ENCODE data around the gene ADSS1.

DNA sequence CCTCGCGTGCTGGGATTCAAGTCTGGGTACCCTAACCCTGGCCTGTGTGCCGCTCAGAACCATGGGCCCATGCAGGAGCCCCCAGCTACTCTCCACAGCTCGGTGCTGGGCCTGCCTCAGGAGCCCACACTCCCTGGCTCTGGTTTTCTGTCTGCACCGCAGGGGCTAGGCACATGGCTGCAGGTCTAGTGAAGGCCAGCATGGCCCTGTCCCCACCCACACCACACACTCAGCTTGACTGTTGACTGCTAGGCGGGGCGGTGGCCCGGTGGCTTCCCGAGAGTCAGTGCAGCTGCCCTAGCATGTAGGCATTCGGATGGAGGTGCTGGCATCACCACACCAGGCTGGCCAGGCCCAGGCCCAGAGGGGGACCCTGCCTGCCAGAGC, 26.7 kb upstream of the ADSS1 start:
- TF ChIP-seq, protein P1, sequence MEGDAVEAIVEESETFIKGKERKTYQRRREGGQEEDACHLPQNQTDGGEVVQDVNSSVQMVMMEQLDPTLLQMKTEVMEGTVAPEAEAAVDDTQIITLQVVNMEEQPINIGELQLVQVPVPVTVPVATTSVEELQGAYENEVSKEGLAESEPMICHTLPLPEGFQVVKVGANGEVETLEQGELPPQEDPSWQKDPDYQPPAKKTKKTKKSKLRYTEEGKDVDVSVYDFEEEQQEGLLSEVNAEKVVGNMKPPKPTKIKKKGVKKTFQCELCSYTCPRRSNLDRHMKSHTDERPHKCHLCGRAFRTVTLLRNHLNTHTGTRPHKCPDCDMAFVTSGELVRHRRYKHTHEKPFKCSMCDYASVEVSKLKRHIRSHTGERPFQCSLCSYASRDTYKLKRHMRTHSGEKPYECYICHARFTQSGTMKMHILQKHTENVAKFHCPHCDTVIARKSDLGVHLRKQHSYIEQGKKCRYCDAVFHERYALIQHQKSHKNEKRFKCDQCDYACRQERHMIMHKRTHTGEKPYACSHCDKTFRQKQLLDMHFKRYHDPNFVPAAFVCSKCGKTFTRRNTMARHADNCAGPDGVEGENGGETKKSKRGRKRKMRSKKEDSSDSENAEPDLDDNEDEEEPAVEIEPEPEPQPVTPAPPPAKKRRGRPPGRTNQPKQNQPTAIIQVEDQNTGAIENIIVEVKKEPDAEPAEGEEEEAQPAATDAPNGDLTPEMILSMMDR (IDR thresholded peaks at IDR 0.05 in 8 of 11, conservative IDR thresholded peaks at IDR 0.05 in 3 of 11) = no peak
- TF ChIP-seq POLR2AphosphoS5 (IDR thresholded peaks at IDR 0.05) (no peak), POLR2A (IDR thresholded peaks at IDR 0.05) (no peak)
